Osteocyte (in vitro differentiated cells): ENCODE measurements around the gene OSGEPL1. TPM values are rescaled to one million over a fixed set of nuclear protein-coding genes. Genes with fewer than 3 reads are reported as not detected.
"Not testable (repeated sequence)": the region's sequence is repeated elsewhere in the genome, so short reads cannot be mapped to it uniquely, and the experiment has no call there.

ENCODE experiments used
- DNase-seq: peaks from one replicate; pipeline ENCODE4 v3.0.0; 2021; ENCODE audit warnings: mixed read lengths; ENCODE audit not compliant: unreplicated experiment; ENCODE audit errors: extremely low spot score
- H3K27ac Mint-ChIP-seq: one replicate; pipeline ENCODE4 v1.8.0; 2021; ENCODE audit warnings: mild to moderate bottlenecking, mixed read lengths; ENCODE audit not compliant: unreplicated experiment
- H3K27me3 Mint-ChIP-seq: one replicate; pipeline ENCODE4 v1.8.0; 2021; ENCODE audit warnings: mixed read lengths; ENCODE audit not compliant: unreplicated experiment
- H3K36me3 Mint-ChIP-seq: one replicate; pipeline ENCODE4 v1.8.0; 2021; ENCODE audit warnings: mixed read lengths; ENCODE audit not compliant: unreplicated experiment
- H3K4me1 Mint-ChIP-seq: one replicate; pipeline ENCODE4 v1.8.0; 2021; ENCODE audit warnings: mixed read lengths; ENCODE audit not compliant: unreplicated experiment
- H3K4me3 Mint-ChIP-seq: one replicate; pipeline ENCODE4 v1.8.0; 2021; ENCODE audit warnings: mild to moderate bottlenecking, moderate library complexity, mixed read lengths; ENCODE audit not compliant: unreplicated experiment
- H3K9me3 Mint-ChIP-seq: one replicate; pipeline ENCODE4 v1.8.0; 2021; ENCODE audit warnings: mixed read lengths; ENCODE audit not compliant: unreplicated experiment
- total RNA-seq: library from RNA; stranded (reverse); gene quantifications from 2 replicates; pipeline ENCODE4 v1.2.1, GENCODE V29; 2021
- TF ChIP-seq, protein P1 (sequence below): fragments of 200-600 bp; sonication (generic); IDR thresholded peaks from 2 replicates; pipeline ENCODE4 v1.5.0; 2021; ENCODE audit warnings: antibody characterized with exemption, mild to moderate bottlenecking, moderate library complexity

Gene OSGEPL1
- total RNA-seq, 1 donor from 2014 or later, result 10.0 TPM

DNA sequence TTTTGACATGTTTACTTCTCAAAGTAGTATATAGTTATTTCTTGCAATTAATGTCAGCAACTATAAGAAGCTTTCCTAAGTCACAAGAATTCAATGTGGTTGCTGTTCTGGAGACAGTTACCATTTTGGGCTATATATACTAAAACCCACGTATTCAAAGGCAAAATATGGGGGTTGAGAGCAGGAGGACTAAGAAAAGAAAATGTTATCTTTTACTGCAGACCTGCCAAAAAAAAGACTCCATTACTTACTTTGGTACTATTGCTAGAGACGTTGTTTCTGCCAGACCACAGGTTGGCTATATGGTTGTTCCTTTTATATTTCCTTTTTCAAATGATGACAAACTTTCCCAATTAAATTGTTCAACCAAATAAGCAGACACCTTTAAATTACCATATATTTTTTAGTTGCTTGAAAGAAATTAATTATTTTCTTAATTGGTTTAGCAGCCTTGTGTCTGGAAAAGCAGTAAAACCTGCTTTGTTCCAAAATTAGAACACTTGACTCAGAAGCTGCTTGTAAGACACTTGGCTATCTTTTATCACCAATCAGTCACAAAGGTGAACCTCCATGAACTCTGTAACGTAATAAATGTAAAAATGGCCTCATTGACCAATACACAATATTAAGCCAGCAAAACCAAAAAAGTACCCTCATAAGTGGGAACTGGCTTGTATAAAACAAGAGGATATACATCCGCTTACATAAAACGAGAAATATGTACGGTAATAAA is 8.2 kb upstream of the OSGEPL1 start:
- Mint-ChIP-seq H3K4me3 (no peak overlapping the region), H3K4me1 (no peaks in the 10 kb centered on the region), H3K36me3 (peaks cover 47% of the 10 kb centered on the region), H3K9me3 (no peaks in the 10 kb centered on the region), H3K27ac (no peak overlapping the region), H3K27me3 (no peaks in the 10 kb centered on the region)
- TF ChIP-seq, protein P1, sequence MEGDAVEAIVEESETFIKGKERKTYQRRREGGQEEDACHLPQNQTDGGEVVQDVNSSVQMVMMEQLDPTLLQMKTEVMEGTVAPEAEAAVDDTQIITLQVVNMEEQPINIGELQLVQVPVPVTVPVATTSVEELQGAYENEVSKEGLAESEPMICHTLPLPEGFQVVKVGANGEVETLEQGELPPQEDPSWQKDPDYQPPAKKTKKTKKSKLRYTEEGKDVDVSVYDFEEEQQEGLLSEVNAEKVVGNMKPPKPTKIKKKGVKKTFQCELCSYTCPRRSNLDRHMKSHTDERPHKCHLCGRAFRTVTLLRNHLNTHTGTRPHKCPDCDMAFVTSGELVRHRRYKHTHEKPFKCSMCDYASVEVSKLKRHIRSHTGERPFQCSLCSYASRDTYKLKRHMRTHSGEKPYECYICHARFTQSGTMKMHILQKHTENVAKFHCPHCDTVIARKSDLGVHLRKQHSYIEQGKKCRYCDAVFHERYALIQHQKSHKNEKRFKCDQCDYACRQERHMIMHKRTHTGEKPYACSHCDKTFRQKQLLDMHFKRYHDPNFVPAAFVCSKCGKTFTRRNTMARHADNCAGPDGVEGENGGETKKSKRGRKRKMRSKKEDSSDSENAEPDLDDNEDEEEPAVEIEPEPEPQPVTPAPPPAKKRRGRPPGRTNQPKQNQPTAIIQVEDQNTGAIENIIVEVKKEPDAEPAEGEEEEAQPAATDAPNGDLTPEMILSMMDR, result no peak
- DNase-seq, result no peak

DNA sequence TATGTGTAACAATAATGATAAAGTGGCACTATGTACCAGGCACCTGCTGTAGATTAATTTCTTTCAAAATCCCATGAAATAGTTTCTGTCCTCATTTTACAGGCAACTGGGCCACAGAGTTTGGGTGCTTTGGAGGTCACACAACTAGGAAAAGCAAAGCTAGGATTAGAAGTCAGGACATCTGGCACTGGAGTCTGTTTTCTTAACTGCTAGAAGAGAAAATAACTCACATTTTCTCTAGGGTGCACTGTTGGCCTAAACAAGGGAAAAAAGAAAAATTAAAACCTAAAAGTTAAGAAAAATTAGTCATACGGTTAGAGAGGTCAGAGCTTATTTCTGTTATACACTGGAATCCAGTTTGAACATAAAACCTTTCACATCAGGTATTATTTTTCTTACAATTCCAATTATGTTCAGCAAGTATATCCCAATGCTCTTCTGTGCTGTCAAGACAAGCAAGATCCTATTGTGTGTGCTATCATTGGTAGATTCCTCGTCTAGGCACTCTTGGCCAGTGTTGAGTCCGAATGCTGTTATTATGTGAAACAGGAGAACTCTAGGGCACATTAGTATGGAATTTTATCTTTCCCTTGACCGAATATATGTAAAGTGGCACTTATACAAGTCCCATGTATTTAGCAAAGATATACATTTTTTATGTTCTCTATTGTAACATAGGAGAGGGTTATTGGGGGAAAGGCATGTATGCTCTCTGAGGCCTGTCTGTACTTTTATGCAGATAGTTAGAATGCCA is 1.5 kb upstream of the OSGEPL1 start:
- H3K27me3 Mint-ChIP-seq, result no peaks in the 10 kb centered on the region
- H3K27ac Mint-ChIP-seq, result no peak overlapping the region
- peaks cover 15% of the 10 kb centered on the region for H3K4me1 Mint-ChIP-seq
- TF ChIP-seq, protein P1, result no peak
- DNase-seq, result no peak
- H3K9me3 Mint-ChIP-seq, result no peaks in the 10 kb centered on the region
- H3K36me3 Mint-ChIP-seq, result peaks cover 15% of the 10 kb centered on the region
- no peak overlapping the region for H3K4me3 Mint-ChIP-seq

DNA sequence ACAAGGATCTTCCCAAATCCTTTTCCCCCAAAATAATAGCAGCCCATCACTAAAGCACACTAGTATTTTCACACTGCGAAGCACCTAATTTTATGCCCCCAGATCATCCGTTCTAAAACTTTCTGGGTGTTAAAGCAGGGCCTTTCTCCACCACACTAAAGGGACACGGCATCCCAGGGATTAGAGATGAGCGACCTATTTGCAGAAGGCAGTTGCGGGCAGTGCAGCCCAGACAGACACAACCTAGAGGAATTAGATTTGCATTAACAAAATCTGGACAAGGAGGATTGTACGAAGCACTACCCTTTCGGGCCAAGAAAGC is 402 bp downstream of the OSGEPL1 start:
- H3K4me1 Mint-ChIP-seq, result peaks cover 15% of the 10 kb centered on the region
- H3K27ac Mint-ChIP-seq, result peak overlapping the region; percentile 95
- H3K4me3 Mint-ChIP-seq, result peak overlapping the region; percentile 94
- no peak for DNase-seq
- peaks cover 6% of the 10 kb centered on the region for H3K36me3 Mint-ChIP-seq
- H3K27me3 Mint-ChIP-seq, result no peaks in the 10 kb centered on the region
- TF ChIP-seq, protein P1, result no peak
- no peaks in the 10 kb centered on the region for H3K9me3 Mint-ChIP-seq

DNA sequence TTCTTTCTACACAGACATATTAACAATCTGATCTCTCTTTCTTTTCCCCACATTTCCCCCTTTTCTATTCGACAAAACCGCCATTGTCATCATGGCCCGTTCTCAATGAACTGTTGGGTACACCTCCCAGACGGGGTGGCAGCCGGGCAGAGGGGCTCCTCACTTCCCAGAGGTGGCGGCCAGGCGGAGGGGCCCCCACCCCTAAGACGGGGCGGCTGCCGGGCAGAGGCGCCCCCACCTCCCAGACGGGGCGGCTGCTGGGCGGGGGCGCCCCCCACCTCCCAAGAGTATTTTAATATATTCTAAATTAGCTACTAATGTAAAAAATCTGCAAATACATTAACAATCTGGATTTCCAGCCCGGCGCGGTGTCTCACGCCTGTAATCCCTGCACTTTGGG is 2.4 kb downstream of the OSGEPL1 start:
- not testable (repeated sequence) for H3K36me3 Mint-ChIP-seq, H3K9me3 Mint-ChIP-seq, H3K27ac Mint-ChIP-seq, H3K27me3 Mint-ChIP-seq, H3K4me3 Mint-ChIP-seq, DNase-seq
- H3K4me1 Mint-ChIP-seq, result peaks cover 15% of the 10 kb centered on the region

DNA sequence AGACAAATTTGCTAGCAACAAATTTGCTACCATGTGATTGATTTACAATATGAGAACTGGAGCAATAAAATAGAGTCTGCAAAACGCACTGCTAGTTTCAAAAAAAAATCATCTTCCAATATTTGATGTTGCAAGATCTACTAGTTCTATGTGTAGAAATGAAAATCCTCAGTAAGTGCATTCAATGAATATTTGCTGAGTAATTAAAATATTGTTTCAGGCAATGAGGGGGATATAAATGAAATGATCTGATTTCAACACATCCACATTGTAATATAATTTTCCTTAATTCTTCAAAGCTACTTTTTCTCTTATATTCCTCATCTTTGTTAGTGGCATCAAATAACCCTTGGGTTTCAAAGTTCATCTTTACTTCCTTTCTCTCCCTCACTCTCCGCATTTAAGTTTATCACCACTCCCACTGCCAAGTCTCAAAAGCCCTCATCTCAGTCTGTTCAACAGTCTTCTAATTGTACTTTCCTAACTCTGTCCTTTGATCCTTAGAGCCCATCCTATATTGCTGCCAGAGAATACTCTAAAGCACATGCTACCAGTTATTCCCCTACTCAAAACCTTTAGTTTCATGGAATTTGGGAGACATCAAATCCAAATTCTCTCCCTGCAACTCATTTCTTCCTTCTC is 6.2 kb downstream of the OSGEPL1 start:
- Mint-ChIP-seq H3K27ac (no peak overlapping the region), H3K4me1 (peaks cover under 1% of the 10 kb centered on the region)
- no peak for DNase-seq

More for the DNA sequence above, 6.2 kb downstream of the OSGEPL1 start:
- no peak overlapping the region for H3K4me3 Mint-ChIP-seq
- no peaks in the 10 kb centered on the region for H3K27me3 Mint-ChIP-seq
- H3K36me3 Mint-ChIP-seq, result peaks cover 15% of the 10 kb centered on the region
- TF ChIP-seq, protein P1, result no peak
- H3K9me3 Mint-ChIP-seq, result no peaks in the 10 kb centered on the region
